Heart right ventricle (tissue), 16 donors: ENCODE results near the gene IVD. TPM values are rescaled to one million over a fixed set of nuclear protein-coding genes. Genes with fewer than 3 reads are reported as not detected.

Source experiments
- ATAC-seq, 8 donors: fragments of 200-7000 bp; cut with Tn5 transposase; one replicate each; pipeline ENCODE4 v1.9.1; 2020; ENCODE audit warnings: mild to moderate bottlenecking in 8 of 8, moderate library complexity in 8 of 8, moderate number of reproducible peaks in 1 of 8
- DNase-seq, 2 donors: peaks; one replicate each; pipeline ENCODE4 v3.0.0-alpha.2; 2020
- H3K27ac ChIP-seq, 10 donors: fragments of 200-600 bp; sonication (generic) in 2 of 10; one replicate each; pipeline versions ENCODE4 v1.5.0 to v1.8.0; 2020 to 2022; ENCODE audit warnings: mild to moderate bottlenecking in 3 of 10
- H3K27me3 ChIP-seq, 7 donors: fragments of 200-600 bp; one replicate each; pipeline ENCODE4 v1.8.0; 2021 to 2022; ENCODE audit warnings: mild to moderate bottlenecking in 2 of 7
- H3K36me3 ChIP-seq, 9 donors: fragments of 200-600 bp; sonication (generic) in 1 of 9; one replicate each; pipeline versions ENCODE4 v1.5.0 to v1.8.0; 2020 to 2022; ENCODE audit warnings: mild to moderate bottlenecking in 2 of 9
- H3K4me1 ChIP-seq, 9 donors: fragments of 200-600 bp; sonication (generic) in 1 of 9; one replicate each; pipeline versions ENCODE4 v1.5.0 to v1.8.0; 2020 to 2022; ENCODE audit warnings: mild to moderate bottlenecking in 4 of 9
- H3K4me3 ChIP-seq, 10 donors: fragments of 200-600 bp; sonication (generic) in 2 of 10; one replicate each; pipeline versions ENCODE4 v1.5.0 to v1.8.0; 2020 to 2022; ENCODE audit warnings: mild to moderate bottlenecking in 7 of 10, moderate library complexity in 2 of 10
- H3K9me3 ChIP-seq, 11 donors: fragments of 200-600 bp in 10 of 11; sonication (generic) in 2 of 11; one replicate each; pipeline versions ENCODE4 v1.5.0 to v1.8.0; 2013 to 2022; ENCODE audit warnings: mild to moderate bottlenecking in 2 of 11, control low read depth in 1 of 11, moderate library complexity in 1 of 11
- CTCF ChIP-seq, 9 donors: fragments of 200-600 bp; sonication (generic) in 2 of 9; IDR thresholded peaks; one replicate each; pipeline versions ENCODE4 v1.5.0 to v1.8.0; 2021 to 2022; ENCODE audit warnings: antibody characterized with exemption in 9 of 9, mild to moderate bottlenecking in 5 of 9, moderate library complexity in 1 of 9
- WGBS, 2 donors: extraction: QIAGEN DNeasy Blood & Tissue Kit; methylation state at CpG; one replicate each; pipeline ENCODE4 v1.1.7; 2013; ENCODE audit warnings: inconsistent platforms in 1 of 2; 5-methylcytosine and 5-hydroxymethylcytosine counted together
- intact Hi-C, 10 donors: fragments of 100-400 bp; cut with DNase I; formaldehyde crosslinking; loops; one replicate each; pipeline versions ENCODE4 v1.11.1 to v1.14.2; 2022
- polyA plus RNA-seq, 2 donors: library from polyadenylated mRNA; stranded (reverse); fragments of 200-250 nt; gene quantifications; one replicate each; pipeline ENCODE4 v1.2.3, GENCODE V29; 2013
- total RNA-seq, 10 donors: library from RNA; stranded (reverse); fragmentation: NEBNext Ultra II Directional in 3 of 10; extraction: Animal tissue kit (Norgen Biotek cat#: 25700) in 3 of 10; gene quantifications; one replicate each; pipeline versions ENCODE4 v1.2.1 to v1.2.4, GENCODE V29; 2021 to 2023
- donor health status: Arrhythmogenic right ventricular cardiomyopathy.
- donor health status: ischemic (EF 13 %, LVEDD 7.1; RV severe dilation, severe dysfunction).
- donor health status: healthy with polysubstance abuse.
- donor health status: DM: no; HTN: yes; CAD: no.
- donor health status: DM: no; HTN: no; CAD: no.
- donor health status: ischemic (EF 25% LVEDD 6.9; RV normal size, moderate dysfunction).
- donor health status: ischemic (EF 25% LVEDD 5.7; RV mildly dilated, moderate dysfunction).
- donor health status: healthy.
- donor health status: DM: yes; HTN: yes; CAD: no.
- donor health status: Ischemic cardiomyopathy.
- donor health status: ischemic (EF 35%, LVEDD 5.7; RV mildly dilated, moderate dysfunction).
- donor health status: nonischemic (EF 11% LVEDD 7.7; RV severe dilation, severe dysfunction).
- donor health status: DM: yes; HTN: yes; CAD: no.
- donor health status: PGD.
- donor health status: ischemic (EF 29% LVEDD 5.4; RV normal size, mild dysfunction).
- donor health status: nonischemic (EF 23%, LVEDD 6.1; RV moderate dilation, normal function).

IVD gene
- total and polyA plus RNA-seq, 12 donors: 42.2 to 143 (median 103) TPM

- H3K27me3 ChIP-seq: no peaks in the 10 kb centered on the region
- intact Hi-C loops: loop anchor here in 1 of 10 donors (10.0 kb wide), 1 partner anchor 183 kb away; no protein-coding TSS in a partner anchor
- H3K9me3 ChIP-seq: no peaks in the 10 kb centered on the region
- H3K27ac ChIP-seq: peak overlapping the region in 3 of 10 donors; percentile 1 to 50 (median 37)
- peak in 3 of 8 donors; percentile 45 to 58 (median 53) for ATAC-seq
- no peak for TF ChIP-seq CTCF (IDR thresholded peaks at IDR 0.05)
- peaks cover 0 to 28% (median 0%) of the 10 kb centered on the region in 9 donors for H3K4me1 ChIP-seq
- no peak for DNase-seq
- H3K4me3 ChIP-seq: no peak overlapping the region
- WGBS, 2 donors: 76 to 84% methylated on average over 8 of the region's 8 CpGs
- peaks cover 0 to 17% (median 10%) of the 10 kb centered on the region in 9 donors for H3K36me3 ChIP-seq
Observed at GRCh38 chr15:40397688-40398412, 7.7 kb upstream of the IVD start.

GRCh38 chr15:40398413-40398873 is 7.2 kb upstream of the IVD start:
- intact Hi-C loops: loop anchor here in 1 of 10 donors (10.0 kb wide), 1 partner anchor 184 kb away; no protein-coding TSS in a partner anchor
- 71 to 85% methylated on average over 4 of the region's 4 CpGs for WGBS, 2 donors
- Histone ChIP-seq H3K36me3 (peaks cover 0 to 11% (median 4%) of the 10 kb centered on the region in 9 donors), H3K4me3 (no peak overlapping the region), H3K4me1 (peaks cover 0 to 28% (median 0%) of the 10 kb centered on the region in 9 donors), H3K9me3 (no peaks in the 10 kb centered on the region), H3K27ac (peak overlapping the region in 2 of 10 donors; percentile 1 to 28), H3K27me3 (no peaks in the 10 kb centered on the region)
- no peak for TF ChIP-seq CTCF (IDR thresholded peaks at IDR 0.05)
- DNase-seq (no peak), ATAC-seq (peak in 3 of 8 donors; percentile 53 to 65 (median 63))

DNA sequence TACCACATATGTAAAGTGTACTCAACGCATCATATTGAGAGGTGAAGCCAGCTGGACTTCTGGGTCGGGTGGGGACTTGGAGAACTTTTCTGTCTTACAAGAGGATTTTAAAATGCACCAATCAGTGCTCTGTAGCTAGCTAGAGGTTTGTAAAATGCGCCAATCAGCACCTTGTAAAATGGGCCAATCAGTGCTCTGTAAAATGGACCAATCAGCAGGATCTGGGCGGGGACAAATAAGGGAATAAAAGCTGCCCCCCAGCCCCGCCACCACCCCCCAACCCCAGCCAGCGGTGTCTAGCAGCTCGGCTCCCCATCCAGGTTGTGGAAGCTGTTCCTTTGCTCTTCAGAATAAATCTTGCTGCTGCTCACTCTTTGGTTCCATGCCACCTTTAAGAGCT is 6.2 kb upstream of the IVD start:
- H3K4me3 ChIP-seq: no peak overlapping the region
- intact Hi-C loops: loop anchor here in 1 of 10 donors (10.0 kb wide), 1 partner anchor 185 kb away; no protein-coding TSS in a partner anchor
- H3K27ac ChIP-seq: no peak overlapping the region
- peaks cover 0 to 2% (median 0%) of the 10 kb centered on the region in 9 donors for H3K36me3 ChIP-seq
- ATAC-seq: no peak
- TF ChIP-seq CTCF (IDR thresholded peaks at IDR 0.05): no peak
- no peaks in the 10 kb centered on the region for H3K9me3 ChIP-seq
- no peak for DNase-seq
- WGBS, 2 donors: 82 to 94% methylated on average over 7 of the region's 7 CpGs
- H3K4me1 ChIP-seq: peaks cover 0 to 28% (median under 1%) of the 10 kb centered on the region in 9 donors
- H3K27me3 ChIP-seq: no peaks in the 10 kb centered on the region

DNA sequence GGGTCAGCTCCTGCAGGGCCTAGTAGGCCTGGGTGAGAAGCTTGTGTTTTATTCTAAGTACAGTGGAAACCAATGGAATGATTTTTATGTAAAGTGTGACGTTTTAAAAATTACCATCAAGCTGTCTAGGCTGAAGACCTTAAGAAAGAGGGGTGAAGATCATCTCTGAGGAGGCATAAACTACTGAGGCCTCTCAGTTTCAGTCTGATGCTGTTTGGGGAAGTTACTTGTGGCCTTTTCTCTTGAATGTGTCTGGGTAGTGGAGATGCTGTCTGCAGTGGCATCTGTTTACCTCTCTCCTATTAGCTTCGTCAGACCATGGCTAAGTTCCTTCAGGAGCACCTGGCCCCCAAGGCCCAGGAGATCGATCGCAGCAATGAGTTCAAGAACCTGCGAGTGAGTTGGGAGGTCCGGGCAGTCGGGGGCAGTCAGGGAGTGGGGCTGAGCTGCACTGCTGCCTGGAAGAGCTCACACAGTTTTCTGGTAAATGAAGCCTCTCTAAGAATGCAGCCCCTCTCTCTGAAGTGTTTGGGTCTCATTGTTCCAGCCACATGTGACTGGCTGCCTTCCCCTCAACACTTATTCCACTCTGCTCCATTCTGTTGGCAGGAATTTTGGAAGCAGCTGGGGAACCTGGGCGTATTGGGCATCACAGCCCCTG is 1.9 kb downstream of the IVD start:
- intact Hi-C loops: loop anchor here in 3 of 10 donors (5.0 kb wide), 3 partner anchors 35 to 90 kb away; no protein-coding TSS in a partner anchor
- Histone ChIP-seq H3K9me3 (no peaks in the 10 kb centered on the region), H3K4me3 (no peak overlapping the region), H3K27me3 (no peaks in the 10 kb centered on the region), H3K27ac (no peak overlapping the region), H3K36me3 (peaks cover 0 to 50% (median 25%) of the 10 kb centered on the region in 9 donors), H3K4me1 (peaks cover 0 to 31% (median 23%) of the 10 kb centered on the region in 9 donors)
- no peak for TF ChIP-seq CTCF (IDR thresholded peaks at IDR 0.05)
- DNase-seq (no peak), ATAC-seq (no peak)
- 81 to 85% methylated on average over 8 of the region's 8 CpGs for WGBS, 2 donors
